ENCODE data around the gene NINJ1.
"Not testable (repeated sequence)": the region's sequence is repeated elsewhere in the genome, so short reads cannot be mapped to it uniquely, and the experiment has no call there.

The NINJ1 gene

DNA sequence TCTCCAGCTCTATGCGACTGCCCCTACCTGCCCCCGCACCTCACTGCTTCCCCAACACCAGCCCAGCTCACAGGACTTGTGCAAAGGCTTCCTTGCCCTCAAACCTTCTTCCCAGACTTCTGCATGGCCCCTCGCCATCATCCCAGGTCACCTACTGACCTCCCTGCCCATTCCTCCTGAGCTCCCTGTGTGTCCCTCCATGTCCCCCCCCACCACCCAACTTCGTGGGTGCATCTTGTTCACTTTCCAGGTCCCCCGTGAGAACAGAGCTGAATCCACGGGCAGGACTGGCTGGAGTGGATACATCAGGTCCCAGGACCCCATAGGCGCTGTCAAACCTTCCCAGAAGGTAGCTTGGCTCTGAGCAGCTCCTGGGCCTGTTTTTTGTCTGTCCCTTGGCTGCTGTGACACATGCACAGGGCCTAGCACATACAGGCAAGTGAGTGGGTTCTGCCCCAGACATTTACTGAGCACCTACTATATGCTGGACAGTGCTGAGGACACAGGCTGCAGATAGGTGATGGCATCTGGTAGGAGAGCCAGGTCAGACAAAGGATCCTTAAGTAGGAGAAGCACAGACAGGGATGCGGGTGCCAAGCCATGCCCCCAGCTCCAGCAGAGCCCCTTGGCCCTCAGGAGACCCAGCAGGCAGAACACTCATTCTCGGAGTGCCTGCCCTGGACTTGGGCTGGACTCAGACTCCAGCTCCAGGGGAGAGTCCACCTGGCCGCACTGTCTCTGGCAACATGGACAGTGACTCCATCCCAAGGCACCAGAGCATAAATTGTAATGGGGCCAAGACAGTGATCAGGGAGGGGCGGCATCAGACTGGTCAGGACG is 15.0 kb downstream of the NINJ1 start:
- DNase-seq = no peak

GRCh38 chr9:93117924-93118862 is 15.9 kb downstream of the NINJ1 start:
- DNase-seq = no peak

GRCh38 chr9:93117521-93117920 is 16.5 kb downstream of the NINJ1 start:
- DNase-seq = not testable (repeated sequence)

GRCh38 chr9:93116072-93116961 is 17.7 kb downstream of the NINJ1 start:
- DNase-seq = no peak

DNA sequence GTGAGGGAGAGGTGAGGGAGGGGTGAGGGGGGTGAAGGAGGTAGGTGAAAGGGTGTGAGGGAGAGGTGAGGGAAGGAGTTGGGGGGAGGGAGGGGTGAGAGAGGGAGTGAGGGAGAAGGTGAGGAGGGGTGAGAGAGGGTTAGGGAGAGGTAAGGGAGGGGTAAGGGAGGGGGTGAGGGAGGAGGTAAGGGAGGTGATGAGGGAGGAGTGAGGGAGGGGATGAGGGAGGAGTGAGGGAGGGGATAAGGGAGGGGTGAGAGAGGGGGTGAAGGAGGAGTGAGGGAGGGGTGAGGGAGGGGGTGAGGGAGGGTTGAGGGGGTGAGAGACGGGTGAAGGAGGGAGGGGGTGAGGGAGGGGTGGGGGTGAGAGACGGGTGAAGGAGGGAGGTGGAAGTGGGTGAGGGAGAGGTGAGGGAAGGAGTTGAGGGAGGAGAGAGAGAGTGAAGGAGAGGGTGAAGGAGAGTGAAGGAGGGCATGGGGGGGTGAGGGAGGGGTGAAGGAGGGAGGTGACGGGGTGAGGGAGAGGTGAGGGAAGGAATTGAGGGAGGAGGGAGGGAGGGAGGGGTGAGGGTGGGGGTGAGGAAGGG is 18.5 kb downstream of the NINJ1 start:
- no peak for DNase-seq

DNA sequence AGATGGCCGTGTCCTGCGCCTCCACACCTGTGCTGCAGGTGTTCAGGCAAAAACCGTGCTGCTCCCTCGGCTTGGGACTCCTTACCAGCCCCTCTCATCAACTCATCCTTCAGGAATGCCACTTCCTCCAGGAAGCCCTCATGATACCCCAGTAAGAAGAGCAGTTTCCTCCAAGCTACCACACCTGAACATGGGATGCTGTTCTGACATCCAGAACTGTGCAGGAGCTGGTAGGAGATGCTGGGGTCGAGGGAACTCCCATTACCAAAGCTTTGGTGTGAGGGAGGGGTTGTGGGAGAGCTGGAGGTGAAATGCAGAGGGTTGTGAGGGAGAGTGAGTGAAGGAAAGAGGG is 19.1 kb downstream of the NINJ1 start:
- no peak for DNase-seq

- no peak for DNase-seq
These were observed 19.7 kb downstream of the NINJ1 start for GRCh38 chr9:93114169-93114983.

- DNase-seq = no peak
These were observed 21.1 kb downstream of the NINJ1 start for GRCh38 chr9:93112864-93113389.

- DNase-seq = no peak
These were observed 21.8 kb downstream of the NINJ1 start for GRCh38 chr9:93112116-93112863.

GRCh38 chr9:93111371-93112115 is 22.5 kb downstream of the NINJ1 start:
- DNase-seq = no peak

DNA sequence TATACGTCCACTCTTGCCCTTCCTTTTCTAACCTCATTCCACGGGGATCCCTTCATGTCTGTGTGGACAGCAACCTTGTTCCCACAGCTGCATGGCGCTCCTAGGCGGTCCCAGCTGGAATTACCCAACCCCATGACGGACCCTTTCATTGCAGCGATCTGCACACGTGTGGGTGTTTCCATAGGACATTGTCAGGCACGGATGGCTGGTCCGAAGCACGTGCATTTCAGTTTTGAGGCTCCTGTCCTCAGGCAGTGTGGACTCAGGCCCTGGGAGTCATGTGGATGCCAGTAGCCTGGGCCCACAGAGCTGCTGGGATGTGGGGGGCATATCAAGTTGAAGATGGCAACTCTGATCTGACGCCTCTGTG is 23.1 kb downstream of the NINJ1 start:
- DNase-seq = no peak

GRCh38 chr9:93110311-93110855 is 23.7 kb downstream of the NINJ1 start:
- DNase-seq = no peak

- no peak for DNase-seq
These were observed 25.6 kb downstream of the NINJ1 start for GRCh38 chr9:93108291-93109041.

DNA sequence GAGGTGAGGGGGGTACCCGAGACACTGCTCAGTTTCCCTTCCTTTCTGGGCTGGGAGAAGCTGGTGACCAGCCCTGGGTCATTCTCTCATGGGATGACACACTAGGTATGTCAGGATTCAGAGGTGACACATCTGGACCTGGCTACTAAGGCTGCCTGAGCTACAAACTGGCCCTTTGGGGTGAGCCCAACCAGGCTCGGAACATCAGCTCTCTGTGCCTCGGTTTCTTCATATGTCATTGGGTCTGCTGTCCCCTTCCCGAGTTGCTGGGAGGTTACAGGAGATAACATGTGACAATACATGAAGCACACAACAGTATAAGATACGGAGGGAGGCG is 26.3 kb downstream of the NINJ1 start:
- DNase-seq = no peak

DNA sequence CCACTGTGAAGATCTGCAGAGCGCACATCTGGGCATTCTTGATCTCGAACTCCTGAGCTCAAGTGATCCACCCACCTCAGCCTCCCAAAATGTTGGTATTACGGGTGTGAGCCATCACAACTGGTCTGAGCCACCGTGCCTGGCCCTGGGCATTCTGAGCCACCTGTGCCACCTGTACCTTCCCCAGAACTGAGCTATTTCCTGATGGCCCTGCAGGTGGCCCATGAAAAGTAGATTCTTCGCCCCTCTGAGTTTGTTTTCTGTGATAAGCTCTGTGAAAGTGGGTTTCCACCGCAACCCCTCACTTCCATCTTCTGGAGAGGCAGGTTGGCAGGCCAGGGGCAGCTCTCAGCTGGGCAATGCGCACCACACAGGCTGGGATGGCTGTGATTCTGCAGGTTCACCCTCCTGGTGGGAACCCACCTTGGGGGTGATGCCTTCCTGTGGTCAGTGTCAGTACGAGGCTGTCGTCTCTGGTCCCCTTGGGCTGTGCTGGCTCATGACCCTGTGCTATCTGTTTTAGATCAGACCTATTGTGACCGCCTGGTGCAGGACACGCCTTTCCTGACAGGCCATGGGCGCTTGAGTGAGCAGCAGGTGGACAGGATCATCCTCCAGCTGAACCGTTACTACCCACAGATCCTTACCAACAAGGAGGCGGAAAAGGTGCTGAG is 26.8 kb downstream of the NINJ1 start:
- no peak for DNase-seq

DNA sequence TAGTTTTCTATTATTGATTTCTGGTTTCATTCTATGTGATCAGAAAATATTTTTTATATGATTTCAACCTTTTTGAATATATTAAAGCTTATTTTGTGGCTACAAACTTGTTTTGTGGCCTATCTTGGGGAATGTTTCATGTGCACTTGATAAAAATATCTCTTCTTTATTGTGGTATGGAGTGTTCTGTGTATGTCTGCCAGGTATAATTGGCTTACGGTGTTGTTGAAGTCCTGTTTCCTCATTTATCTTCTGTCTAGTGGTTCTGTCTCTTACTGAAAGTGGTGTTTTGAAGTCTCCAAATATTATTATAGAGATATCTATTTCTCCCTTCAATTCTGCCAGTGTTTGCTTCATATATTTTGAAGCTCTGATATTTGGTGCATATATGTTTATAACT is 28.4 kb downstream of the NINJ1 start:
- no peak for DNase-seq

DNA sequence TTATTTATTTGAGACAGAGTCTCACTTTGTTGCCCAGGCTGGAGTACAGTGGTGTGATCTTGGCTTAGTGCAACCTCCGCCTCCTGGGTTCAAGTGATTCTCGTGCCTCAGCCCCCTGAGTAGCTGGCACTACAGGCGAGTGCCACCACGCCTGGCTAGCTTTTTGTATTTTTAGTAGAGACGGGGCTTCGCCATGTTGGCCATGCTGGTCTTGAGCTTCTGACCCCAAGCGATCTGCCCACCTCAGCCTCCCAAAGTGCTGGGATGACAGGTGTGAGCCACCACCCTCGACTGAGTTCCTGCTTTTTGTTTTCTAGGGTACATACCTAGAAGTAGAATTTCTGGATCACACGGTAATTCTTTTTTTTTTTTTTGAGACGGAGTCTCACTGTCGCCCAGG is 33.0 kb downstream of the NINJ1 start:
- DNase-seq = not testable (repeated sequence)

DNA sequence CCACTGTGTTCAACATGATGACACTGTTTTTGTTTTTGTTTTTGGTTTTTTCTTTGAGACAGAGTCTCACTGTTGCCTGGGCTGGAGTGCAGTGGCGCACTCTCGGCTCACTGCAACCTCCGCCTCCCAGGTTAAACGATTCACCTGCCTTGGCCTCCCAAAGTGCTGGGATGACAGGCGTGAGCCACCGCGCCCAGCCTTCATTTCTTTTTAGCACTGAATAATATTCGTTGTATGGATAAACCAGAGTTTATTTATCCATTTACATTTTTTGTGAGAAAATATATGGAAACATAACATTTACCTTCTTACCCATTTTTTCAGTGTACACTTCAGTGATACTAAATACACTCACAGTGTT is 33.8 kb downstream of the NINJ1 start:
- DNase-seq = no peak
